Adrenal gland (tissue), 12 donors: ENCODE measurements around the gene EXOSC3. TPM values are rescaled to one million over a fixed set of nuclear protein-coding genes. Genes with fewer than 3 reads are reported as not detected.
"Not testable (repeated sequence)": the region's sequence is repeated elsewhere in the genome, so short reads cannot be mapped to it uniquely, and the experiment has no call there.

ENCODE experiments used
- DNase-seq, 7 donors: peaks; one replicate each; pipeline ENCODE4 v3.0.0-alpha.2; 2019 to 2020
- H3K27ac ChIP-seq, 5 donors: fragments of 200-600 bp; sonication (generic) in 4 of 5; 1 replicate in 3 of 5; 2 replicates in 2 of 5; pipeline versions ENCODE4 v1.5.1 to v1.8.0; 2016 to 2020; ENCODE audit warnings: mild to moderate bottlenecking in 1 of 5
- H3K27me3 ChIP-seq: fragments of 200-600 bp; 2 replicates; pipeline ENCODE4 v1.8.0; 2021
- H3K36me3 ChIP-seq, 2 donors: fragments of 200-600 bp; replicated peaks in 1 of 2; 1 replicate in 1 of 2; 2 replicates in 1 of 2; pipeline versions ENCODE4 v1.5.1 to v1.8.0; 2018 to 2022
- H3K4me1 ChIP-seq, 2 donors: fragments of 200-600 bp; replicated peaks in 1 of 2; 1 replicate in 1 of 2; 2 replicates in 1 of 2; pipeline versions ENCODE4 v1.5.1 to v1.8.0; 2018 to 2021
- H3K4me3 ChIP-seq, 4 donors: fragments of 200-600 bp; sonication (generic) in 3 of 4; one replicate each; pipeline ENCODE4 v1.5.1; 2016 to 2018
- H3K9me3 ChIP-seq, 3 donors: fragments of 200-600 bp; sonication (generic) in 1 of 3; replicated peaks in 1 of 3; 1 replicate in 2 of 3; 2 replicates in 1 of 3; pipeline versions ENCODE4 v1.5.1 to v1.8.0; 2016 to 2021
- POLR2A ChIP-seq, 2 donors: fragments of 450-650 bp; IDR thresholded peaks; one replicate each; pipeline ENCODE4 v1.6.1; 2017; ENCODE audit warnings: antibody characterized with exemption in 2 of 2, mild to moderate bottlenecking in 2 of 2, moderate library complexity in 1 of 2
- WGBS, 4 donors: extraction: QIAGEN DNeasy Blood & Tissue Kit in 2 of 4; methylation state at CpG; one replicate each; pipeline versions ENCODE4 v1.1.5 to v1.1.7; 2013 to 2017; 5-methylcytosine and 5-hydroxymethylcytosine counted together
- intact Hi-C, 2 donors: fragments of 100-400 bp; cut with DNase I; formaldehyde crosslinking; loops; one replicate each; pipeline versions ENCODE4 v1.14.1 to v1.15.0; 2022 to 2023
- polyA plus RNA-seq, 3 donors: library from polyadenylated mRNA; stranded (reverse); fragments of 200-250 nt in 2 of 3; fragments of 350-450 nt in 1 of 3; fragmentation: Illumina TruSeq in 1 of 3; extraction: RNeasy Lipid Tissue Mini Kit (QIAGEN cat#74804) in 1 of 3; gene quantifications; one replicate each; pipeline ENCODE4 v1.2.3, GENCODE V29; 2013 to 2014
- total RNA-seq, 9 donors: library from RNA; depleted of rRNA in 4 of 9; stranded (reverse); fragments of >200 nt in 4 of 9; fragments of 120-200 nt in 1 of 9; fragmentation: NEBNext Ultra II Directional in 1 of 9; extraction: Animal tissue kit (Norgen Biotek cat#: 25700) in 1 of 9; gene quantifications; one replicate each; pipeline versions ENCODE4 v1.1.0 to v1.2.4, GENCODE V29; 2013 to 2023
- TF ChIP-seq, protein P1 (sequence below), 6 experiments: fragments of 450-650 bp in 4 of 6; fragments of 200-600 bp in 2 of 6; sonication (generic) in 1 of 6; IDR thresholded peaks; 1 replicate in 5 of 6; 2 replicates in 1 of 6; pipeline versions ENCODE4 v1.5.1 to v1.8.0; 2016 to 2021; ENCODE audit warnings: antibody characterized with exemption in 6 of 6, mild to moderate bottlenecking in 2 of 6, moderate library complexity in 1 of 6
- donor health status: healthy with polysubstance abuse.
- donor health status: Bipolar disorder and iron deficiency.
- donor health status: DM: yes; HTN: yes; CAD: no.
- donor health status: DM: no; HTN: no; CAD: no.
- donor health status: DM: no; HTN: no; CAD: no.
- donor health status: DM: yes; HTN: yes; CAD: no.

EXOSC3 gene
- total and polyA plus RNA-seq, 12 donors: 12.5 to 67.8 (median 41.4) TPM

DNA sequence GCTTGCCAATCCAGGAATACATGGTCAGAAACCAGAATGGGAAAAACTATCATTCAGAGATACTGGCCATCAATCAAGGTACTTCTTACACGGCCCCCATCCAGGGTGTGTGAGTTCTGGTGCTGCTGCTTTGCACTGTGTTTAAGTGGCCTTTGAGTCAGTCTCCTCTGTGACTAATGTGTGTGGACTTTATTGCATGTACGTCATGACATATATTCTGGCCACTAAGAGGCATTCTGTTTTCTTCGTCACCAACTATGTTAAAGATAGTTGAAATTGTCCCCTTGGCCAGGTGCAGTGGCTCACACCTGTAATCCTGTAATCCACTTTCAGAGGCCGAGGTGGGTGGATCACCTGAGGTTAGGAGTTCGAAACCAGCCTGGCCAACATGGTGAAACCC is 8.5 kb downstream of the EXOSC3 start:
- no peak for TF ChIP-seq POLR2A (IDR thresholded peaks at IDR 0.05)
- TF ChIP-seq, protein P1, sequence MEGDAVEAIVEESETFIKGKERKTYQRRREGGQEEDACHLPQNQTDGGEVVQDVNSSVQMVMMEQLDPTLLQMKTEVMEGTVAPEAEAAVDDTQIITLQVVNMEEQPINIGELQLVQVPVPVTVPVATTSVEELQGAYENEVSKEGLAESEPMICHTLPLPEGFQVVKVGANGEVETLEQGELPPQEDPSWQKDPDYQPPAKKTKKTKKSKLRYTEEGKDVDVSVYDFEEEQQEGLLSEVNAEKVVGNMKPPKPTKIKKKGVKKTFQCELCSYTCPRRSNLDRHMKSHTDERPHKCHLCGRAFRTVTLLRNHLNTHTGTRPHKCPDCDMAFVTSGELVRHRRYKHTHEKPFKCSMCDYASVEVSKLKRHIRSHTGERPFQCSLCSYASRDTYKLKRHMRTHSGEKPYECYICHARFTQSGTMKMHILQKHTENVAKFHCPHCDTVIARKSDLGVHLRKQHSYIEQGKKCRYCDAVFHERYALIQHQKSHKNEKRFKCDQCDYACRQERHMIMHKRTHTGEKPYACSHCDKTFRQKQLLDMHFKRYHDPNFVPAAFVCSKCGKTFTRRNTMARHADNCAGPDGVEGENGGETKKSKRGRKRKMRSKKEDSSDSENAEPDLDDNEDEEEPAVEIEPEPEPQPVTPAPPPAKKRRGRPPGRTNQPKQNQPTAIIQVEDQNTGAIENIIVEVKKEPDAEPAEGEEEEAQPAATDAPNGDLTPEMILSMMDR (IDR thresholded peaks at IDR 0.05): no peak
- peaks cover 0 to 76% of the 10 kb centered on the region in 2 donors for H3K36me3 ChIP-seq
- no peaks in the 10 kb centered on the region for H3K4me1 ChIP-seq
- no peak for DNase-seq
- 84 to 89% (median 87%) methylated on average over 5 of the region's 5 CpGs for WGBS, 4 donors
- no peaks in the 10 kb centered on the region for H3K27me3 ChIP-seq
- no peak overlapping the region for H3K27ac ChIP-seq
- intact Hi-C loops: loop anchor here in 1 of 2 donors (10.0 kb wide), 1 partner anchor 48 kb away; no protein-coding TSS in a partner anchor
- no peaks in the 10 kb centered on the region for H3K9me3 ChIP-seq
- no peak overlapping the region for H3K4me3 ChIP-seq

DNA sequence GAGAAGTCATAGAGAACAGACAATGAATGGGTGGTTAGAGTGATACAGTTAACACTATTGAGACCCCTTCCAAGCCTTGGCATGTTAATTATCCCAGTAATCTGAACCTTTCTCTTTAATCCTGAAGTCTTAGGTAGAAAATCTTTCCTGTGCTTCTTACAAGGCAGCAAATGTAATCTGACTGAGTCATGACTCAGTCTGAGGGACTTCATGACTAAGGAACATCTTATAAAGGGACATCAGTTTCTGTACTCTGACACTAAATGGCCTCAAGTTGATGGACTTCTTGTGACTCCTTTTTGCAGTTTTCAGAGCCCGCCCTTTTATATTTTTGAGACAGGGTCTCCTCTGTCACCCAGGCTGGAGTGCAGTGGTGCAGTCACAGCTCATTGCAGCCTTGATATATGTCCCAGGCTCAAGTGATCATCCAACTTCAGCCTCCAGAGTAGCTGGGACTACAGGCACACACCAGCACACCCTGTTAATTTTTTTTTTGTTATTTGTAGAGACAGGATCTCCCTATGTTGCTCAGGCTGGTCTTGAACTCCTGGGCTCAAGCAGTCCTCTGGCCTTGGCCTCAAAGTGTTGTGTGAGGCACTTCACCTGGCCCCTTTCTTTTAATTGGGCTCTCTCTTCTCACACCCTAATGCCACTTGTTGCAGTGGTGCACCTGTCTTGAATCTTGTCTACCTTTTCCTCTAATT is 9.5 kb downstream of the EXOSC3 start:
- Histone ChIP-seq H3K36me3 (peaks cover 0 to 75% of the 10 kb centered on the region in 2 donors), H3K9me3 (no peaks in the 10 kb centered on the region), H3K27me3 (no peaks in the 10 kb centered on the region), H3K27ac (no peak overlapping the region), H3K4me1 (no peaks in the 10 kb centered on the region), H3K4me3 (no peak overlapping the region)
- TF ChIP-seq POLR2A (IDR thresholded peaks at IDR 0.05): no peak
- TF ChIP-seq, protein P1 (IDR thresholded peaks at IDR 0.05): no peak
- WGBS, 4 donors: 95 to 100% (median 100%) methylated on average over 1 of the region's 1 CpG
- intact Hi-C loops: loop anchor here in 1 of 2 donors (10.0 kb wide), 1 partner anchor 49 kb away; no protein-coding TSS in a partner anchor
- no peak for DNase-seq

DNA sequence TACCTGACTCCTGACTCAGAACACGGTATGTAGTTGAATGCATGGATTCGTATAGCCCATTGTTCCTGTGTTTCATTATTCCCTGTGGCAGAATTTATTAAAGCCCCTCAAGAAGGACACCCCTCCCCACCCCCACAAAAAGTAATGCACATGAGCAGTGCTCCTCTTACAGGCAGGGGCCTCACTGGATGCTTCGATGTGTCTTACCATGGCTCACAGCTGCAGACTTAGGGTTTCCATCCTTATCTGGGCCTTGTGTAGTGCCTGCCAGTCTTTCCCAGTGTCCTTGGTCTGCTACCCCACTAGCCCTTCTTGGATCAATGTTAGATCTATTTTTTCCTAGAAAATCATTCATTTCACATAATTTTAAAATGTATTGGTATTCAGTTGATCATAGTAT is 14.9 kb downstream of the EXOSC3 start:
- no peaks in the 10 kb centered on the region for H3K27me3 ChIP-seq
- H3K36me3 ChIP-seq: peaks cover 0 to 46% of the 10 kb centered on the region in 2 donors
- H3K4me1 ChIP-seq: no peaks in the 10 kb centered on the region
- intact Hi-C loops: loop anchor here in 1 of 2 donors (10.0 kb wide), 1 partner anchor 55 kb away; no protein-coding TSS in a partner anchor
- 86 to 93% (median 92%) methylated on average over 3 of the region's 3 CpGs for WGBS, 4 donors
- H3K27ac ChIP-seq: no peak overlapping the region
- H3K4me3 ChIP-seq: no peak overlapping the region
- TF ChIP-seq, protein P1 (IDR thresholded peaks at IDR 0.05): no peak
- TF ChIP-seq POLR2A (IDR thresholded peaks at IDR 0.05): no peak
- no peak for DNase-seq
- H3K9me3 ChIP-seq: no peaks in the 10 kb centered on the region

DNA sequence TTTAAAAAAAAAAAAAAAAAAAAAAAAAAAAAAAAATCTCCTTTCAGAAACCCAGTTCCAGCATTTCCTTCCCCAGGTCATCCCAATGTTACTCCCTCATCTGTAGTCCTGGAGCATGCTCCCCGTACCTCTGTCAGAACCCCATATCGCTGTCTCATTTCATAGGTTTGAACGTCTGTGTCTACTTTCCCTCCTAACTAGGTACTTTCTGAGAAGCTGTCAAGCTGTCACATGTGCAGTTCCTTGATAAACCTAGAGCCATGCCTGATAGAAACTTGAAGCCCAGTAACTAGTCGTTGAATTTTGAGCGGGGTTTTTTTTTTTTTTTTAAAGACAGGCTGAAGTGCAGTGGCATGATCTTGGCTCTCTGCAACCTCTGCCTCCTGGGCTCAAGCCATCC is 15.6 kb downstream of the EXOSC3 start:
- 86 to 95% (median 92%) methylated on average over 5 of the region's 5 CpGs for WGBS, 4 donors
- Histone ChIP-seq H3K27me3 (no peaks in the 10 kb centered on the region), H3K36me3 (peaks cover 0 to 50% of the 10 kb centered on the region in 2 donors), H3K27ac (no peak overlapping the region), H3K4me1 (no peaks in the 10 kb centered on the region), H3K9me3 (no peaks in the 10 kb centered on the region), H3K4me3 (no peak overlapping the region)
- no peak for DNase-seq
- intact Hi-C loops: no loop called here
- no peak for TF ChIP-seq POLR2A (IDR thresholded peaks at IDR 0.05)
- TF ChIP-seq, protein P1 (IDR thresholded peaks at IDR 0.05): no peak

DNA sequence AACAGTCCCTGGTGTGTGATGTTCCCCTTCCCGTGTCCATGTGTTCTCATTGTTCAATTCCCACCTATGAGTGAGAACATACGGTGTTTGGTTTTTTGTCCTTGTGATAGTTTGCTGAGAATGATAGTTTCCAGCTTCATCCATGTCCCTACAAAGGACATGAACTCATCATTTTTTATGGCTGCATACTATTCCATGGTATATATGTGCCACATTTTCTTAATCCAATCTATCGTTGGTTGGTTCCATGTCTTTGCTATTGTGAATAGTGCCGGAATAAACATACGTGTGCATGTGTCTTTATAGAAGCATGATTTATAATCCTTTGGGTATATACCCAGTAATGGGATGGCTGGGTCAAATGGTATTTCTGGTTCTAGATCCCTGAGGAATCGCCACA is 19.6 kb downstream of the EXOSC3 start:
- H3K9me3 ChIP-seq, H3K4me3 ChIP-seq, H3K27me3 ChIP-seq, H3K27ac ChIP-seq, intact Hi-C loops, DNase-seq, H3K4me1 ChIP-seq: not testable (repeated sequence)
- WGBS, 4 donors: 80 to 99% (median 96%) methylated on average over 5 to 6 of the region's 6 CpGs
- peaks cover 0 to 24% of the 10 kb centered on the region in 2 donors for H3K36me3 ChIP-seq
